GM12865 (cell line): Measurements from ENCODE around the gene PAQR4.
"Not testable (repeated sequence)": the region's sequence is repeated elsewhere in the genome, so short reads cannot be mapped to it uniquely, and the experiment has no call there.

ENCODE experiments used
- DNase-seq: peaks from one replicate; pipeline ENCODE4 v3.0.0; 2010; ENCODE audit warnings: low read depth
- H3K4me3 ChIP-seq: 2 replicates; pipeline ENCODE4 v1.5.1; 2011; ENCODE audit warnings: mild to moderate bottlenecking, low read depth, low read length, control low read depth
- TF ChIP-seq, protein P1 (sequence below): IDR thresholded peaks from 2 replicates; pipeline ENCODE4 v1.5.1; 2011; ENCODE audit warnings: low read length, control low read depth, low read depth, inconsistent platforms; ENCODE audit not compliant: insufficient read depth; ENCODE audit errors: missing control alignments

Gene PAQR4

GRCh38 chr16:2927010-2927646, 42.0 kb upstream of the PAQR4 start:
- peak overlapping the region; percentile 29; the same call in 1 of the 2 replicates for H3K4me3 ChIP-seq
- TF ChIP-seq, protein P1, sequence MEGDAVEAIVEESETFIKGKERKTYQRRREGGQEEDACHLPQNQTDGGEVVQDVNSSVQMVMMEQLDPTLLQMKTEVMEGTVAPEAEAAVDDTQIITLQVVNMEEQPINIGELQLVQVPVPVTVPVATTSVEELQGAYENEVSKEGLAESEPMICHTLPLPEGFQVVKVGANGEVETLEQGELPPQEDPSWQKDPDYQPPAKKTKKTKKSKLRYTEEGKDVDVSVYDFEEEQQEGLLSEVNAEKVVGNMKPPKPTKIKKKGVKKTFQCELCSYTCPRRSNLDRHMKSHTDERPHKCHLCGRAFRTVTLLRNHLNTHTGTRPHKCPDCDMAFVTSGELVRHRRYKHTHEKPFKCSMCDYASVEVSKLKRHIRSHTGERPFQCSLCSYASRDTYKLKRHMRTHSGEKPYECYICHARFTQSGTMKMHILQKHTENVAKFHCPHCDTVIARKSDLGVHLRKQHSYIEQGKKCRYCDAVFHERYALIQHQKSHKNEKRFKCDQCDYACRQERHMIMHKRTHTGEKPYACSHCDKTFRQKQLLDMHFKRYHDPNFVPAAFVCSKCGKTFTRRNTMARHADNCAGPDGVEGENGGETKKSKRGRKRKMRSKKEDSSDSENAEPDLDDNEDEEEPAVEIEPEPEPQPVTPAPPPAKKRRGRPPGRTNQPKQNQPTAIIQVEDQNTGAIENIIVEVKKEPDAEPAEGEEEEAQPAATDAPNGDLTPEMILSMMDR: peak; percentile 92
- DNase-seq: peak; percentile 89

DNA sequence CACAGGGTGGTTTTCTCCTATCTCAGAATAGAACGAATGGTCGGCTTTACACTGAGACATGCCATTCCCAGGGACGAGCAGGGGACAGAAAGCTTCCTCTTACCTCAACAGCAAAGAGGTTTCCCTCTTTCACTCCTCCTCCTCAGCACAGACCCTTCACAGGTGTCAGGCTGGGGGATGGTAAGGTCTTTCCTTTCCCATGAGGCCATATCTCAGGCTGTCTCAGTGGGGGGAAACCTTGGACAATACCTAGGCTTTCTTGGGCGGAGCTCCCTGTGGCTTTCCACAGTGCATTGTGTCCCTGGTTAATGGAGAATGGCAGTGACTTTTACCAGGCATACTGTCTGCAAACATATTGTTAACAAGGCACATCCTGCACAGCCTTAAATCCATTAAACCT, 41.0 kb upstream of the PAQR4 start:
- H3K4me3 ChIP-seq, DNase-seq: not testable (repeated sequence)

DNA sequence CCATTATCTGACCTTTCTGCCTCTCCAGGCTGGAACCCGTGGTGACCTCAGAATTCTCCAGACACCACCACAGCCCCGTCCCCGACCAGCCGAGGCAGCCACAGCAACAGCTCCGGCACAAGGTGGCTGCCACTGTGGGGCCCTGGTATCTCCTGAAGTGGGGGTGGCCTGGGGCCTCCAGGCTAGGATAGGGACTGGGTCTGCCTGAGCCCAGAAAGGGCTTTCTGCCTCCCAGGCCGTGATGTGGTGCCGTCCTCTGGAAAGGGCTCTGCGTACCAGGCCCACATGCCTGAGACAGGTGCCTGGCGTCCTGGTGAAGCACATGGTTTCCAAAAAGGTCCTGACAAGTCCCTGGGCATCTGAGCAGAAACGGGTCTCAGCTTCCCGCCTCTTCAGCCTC, 40.4 kb upstream of the PAQR4 start:
- TF ChIP-seq, protein P1: no peak
- no peak overlapping the region for H3K4me3 ChIP-seq
- no peak for DNase-seq

DNA sequence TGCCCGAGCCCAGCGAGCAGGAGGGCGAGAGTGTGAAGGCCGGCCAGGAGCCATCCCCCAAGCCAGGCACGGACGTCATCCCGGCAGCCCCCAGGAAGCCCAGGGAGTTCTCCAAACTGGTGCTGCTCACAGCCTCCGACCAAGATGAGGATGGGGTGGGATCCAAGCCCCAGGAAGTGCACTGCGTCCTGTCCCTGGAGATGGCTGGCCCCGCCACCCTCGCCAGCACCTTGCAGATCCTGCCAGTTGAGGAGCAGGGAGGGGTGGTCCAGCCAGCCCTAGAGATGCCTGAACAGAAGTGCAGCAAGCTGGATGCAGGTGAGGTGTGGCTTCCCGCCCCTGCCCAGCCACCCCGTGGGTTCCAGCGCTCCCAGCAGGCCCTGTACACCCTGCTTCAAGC, 39.5 kb upstream of the PAQR4 start:
- TF ChIP-seq, protein P1: no peak

GRCh38 chr16:2930236-2930635, 38.9 kb upstream of the PAQR4 start:
- no peak overlapping the region for H3K4me3 ChIP-seq
- DNase-seq: no peak
- TF ChIP-seq, protein P1: no peak

More for the DNA sequence above, 39.5 kb upstream of the PAQR4 start:
- no peak overlapping the region for H3K4me3 ChIP-seq
- DNase-seq: no peak

DNA sequence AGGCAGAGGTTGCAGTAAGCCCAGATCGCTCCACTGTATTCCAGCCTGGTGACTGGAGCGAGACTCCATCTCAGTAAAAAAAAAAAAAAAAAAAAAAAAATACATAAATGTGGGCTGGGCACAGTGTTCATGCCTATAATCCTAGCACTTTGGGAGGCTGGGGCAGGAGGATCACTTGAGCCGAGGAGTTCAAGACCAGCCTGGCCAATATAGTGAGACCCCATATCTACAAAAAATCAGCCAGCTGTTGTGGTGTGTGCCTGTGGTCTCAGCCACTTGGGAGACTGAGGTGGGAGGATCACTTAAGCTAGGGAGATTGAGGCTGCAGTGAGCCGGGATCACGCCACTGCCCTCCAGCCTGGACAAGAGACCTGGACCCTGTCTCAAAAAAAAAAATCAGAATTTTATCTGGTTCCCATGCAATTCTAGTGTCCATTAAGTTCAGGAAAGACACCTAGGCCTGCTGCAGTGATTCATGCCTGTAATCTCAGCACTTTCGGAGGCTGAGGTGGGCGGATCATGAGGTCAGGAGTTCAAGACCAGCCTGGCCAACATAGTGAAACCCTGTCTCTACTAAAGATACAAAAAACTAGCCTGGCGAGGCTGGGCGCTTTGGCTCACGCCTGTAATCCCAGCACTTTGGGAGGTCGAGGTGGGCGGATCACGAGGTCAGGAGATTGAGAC, 37.8 kb upstream of the PAQR4 start:
- H3K4me3 ChIP-seq, DNase-seq: not testable (repeated sequence)

DNA sequence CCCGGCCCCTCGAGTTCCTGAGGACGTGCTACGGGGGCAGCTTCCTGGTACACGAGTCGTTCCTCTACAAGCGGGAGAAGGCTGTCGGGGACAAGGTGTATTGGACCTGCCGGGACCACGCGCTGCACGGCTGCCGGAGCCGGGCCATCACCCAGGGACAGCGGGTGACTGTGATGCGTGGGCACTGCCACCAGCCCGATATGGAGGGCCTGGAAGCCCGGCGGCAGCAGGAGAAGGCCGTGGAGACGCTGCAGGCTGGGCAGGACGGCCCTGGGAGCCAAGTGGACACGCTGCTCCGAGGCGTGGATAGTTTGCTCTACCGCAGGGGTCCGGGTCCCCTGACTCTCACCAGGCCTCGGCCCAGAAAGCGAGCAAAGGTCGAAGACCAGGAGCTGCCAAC, 36.0 kb upstream of the PAQR4 start:
- H3K4me3 ChIP-seq: no peak overlapping the region
- no peak for DNase-seq
- TF ChIP-seq, protein P1: no peak

- TF ChIP-seq, protein P1: no peak
- DNase-seq: no peak
- no peak overlapping the region for H3K4me3 ChIP-seq
These were observed 35.4 kb upstream of the PAQR4 start for GRCh38 chr16:2933701-2934100.
